Renal cortical epithelial cell (primary cell): Measurements from ENCODE around the gene ULK1. TPM values are rescaled to one million over a fixed set of nuclear protein-coding genes. Genes with fewer than 3 reads are reported as not detected.
A peak's percentile ranks its signal among the peaks of the same experiment; 100 is the strongest.

Source experiments
- DNase-seq: peaks from one replicate; pipeline ENCODE4 v3.0.0-alpha.2; 2011; ENCODE audit warnings: low read depth
- total RNA-seq: library from RNA; depleted of rRNA; stranded (reverse); fragments of >200 nt; gene quantifications from 2 replicates; pipeline ENCODE4 v1.2.3, GENCODE V29; 2014

ULK1 gene
- total RNA-seq, 1 donor from 2014 or later: 39.0 TPM

DNA sequence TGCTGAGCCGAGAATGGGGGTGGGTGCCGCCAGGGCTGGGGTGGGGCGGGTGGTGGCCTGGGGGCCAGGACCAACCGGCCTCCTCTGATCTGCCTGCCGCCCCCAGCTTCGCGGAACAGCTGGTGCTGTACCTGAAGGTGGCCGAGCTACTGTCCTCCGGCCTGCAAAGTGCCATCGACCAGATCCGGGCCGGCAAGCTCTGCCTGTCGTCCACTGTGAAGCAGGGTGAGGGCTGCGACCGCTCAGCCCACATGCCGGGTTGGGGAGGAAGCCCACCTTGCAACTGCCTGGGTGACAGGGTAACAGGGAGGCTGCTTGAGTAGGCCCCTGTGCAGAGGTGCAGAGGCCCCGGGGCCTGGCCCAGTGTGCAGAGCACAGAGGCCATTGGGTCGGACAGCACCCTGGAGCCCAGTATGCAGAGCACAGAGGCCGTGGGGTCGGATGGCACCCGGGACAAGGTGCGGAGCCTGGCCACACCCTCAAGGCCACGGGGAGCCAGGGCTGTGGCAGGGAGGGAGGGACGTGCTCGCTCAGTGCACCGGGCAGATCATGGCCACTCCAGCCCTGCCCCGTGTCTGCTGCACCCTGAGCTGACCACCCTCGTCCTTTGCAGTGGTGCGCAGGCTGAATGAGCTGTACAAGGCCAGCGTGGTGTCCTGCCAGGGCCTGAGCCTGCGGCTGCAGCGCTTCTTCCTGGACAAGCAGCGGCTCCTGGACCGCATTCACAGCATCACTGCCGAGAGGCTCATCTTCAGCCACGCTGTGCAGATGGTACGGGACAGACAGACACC lies 25.1 kb downstream of the ULK1 start:
- DNase-seq: no peak

DNA sequence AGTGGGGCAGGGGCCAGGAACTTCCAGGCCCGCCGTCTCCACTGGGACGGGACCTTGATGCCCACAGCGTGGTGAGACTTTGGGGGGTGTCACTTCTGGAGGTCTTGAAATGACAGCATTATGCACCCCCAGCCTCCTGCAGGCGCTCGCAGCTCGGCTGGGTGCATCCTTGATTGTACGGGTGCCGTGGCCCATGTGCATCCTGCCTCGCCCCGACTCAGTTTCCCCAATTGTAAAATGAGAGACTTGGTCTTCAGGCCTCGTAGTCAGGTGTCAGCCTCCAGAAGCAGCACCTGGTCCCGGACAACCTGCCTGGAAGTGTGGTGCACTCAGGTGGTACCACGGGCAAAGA lies 25.7 kb downstream of the ULK1 start:
- DNase-seq: no peak

DNA sequence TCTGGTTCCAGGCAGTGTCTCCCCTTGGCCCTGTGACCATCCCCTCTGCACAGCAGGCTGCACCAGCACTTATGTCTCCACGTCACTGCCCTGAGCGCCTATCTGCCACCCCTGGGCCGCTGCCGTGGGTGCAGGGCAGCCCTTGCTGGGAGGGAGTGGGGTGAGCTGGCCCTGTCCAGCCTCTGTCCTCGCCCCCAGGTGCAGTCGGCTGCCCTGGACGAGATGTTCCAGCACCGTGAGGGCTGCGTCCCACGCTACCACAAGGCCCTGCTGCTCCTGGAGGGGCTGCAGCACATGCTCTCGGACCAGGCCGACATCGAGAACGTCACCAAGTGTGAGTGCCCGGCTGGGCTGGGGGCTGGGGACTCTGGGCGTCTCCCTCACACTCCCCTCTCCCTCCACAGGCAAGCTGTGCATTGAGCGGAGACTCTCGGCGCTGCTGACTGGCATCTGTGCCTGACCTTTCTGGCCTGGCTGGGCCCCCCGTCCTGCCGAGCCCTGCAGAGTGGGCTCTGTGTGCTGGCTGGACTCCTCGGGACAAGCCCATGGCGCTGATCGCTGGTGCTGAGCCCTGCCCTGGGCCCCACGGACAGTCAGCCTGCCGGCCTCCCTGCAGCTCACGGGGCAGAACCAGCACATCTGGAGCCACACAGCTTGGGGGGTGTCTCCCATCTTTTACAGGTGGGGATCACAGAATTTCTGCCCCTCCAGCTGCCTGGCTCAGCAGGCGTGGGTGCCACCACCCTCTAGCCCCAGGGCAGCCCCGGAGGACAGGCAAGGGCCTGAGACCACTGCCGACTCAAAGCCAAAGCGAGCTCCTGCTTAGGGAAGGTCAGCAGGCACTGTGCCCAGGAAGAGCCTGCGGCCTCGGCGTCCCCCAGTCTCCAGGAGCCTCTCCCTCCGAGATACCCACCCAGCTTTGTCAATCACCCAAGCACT lies 26.7 kb downstream of the ULK1 start:
- DNase-seq: no peak

DNA sequence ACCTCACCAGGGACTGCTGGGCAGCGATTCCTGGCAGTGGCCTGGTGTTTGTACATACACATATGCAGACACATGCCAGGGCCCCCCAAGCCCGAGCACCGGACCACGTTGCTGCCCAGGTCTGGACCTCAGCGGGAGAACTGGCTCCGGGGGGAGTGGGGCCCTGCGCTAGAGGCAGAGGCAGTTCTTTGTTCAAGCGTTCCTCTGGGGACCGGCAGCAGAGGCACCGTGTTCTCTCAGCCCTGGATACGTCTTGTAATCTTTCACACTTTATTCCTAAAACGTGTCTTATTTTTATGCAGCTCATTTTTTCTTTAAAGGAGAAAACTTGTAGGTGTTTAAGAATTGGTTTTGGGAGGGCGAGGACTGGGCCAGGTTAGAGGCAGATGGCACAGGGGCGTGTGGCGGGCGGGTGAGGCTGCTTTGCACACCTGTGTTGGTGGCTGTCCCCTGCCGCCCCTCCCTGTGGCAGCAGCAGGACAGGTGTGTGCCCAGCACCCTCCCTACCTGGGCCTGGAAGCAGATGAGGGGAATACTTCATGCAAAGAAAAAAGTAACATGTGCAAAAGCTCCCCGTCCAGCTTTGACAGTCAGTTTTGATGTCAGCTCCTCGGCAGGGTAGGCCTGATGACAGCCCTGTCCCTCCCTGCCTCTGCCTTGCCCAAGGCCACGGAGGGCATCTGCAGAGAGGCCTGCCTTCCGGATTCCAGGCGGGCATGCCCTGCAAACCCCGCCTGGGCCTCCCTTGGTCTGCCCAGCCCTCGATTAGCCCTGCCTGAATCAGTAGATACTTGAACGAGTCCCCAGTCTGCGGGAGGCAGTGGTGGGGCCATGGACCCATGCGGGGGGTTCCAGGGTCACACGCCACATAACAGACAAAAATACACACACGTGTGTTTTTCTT lies 27.7 kb downstream of the ULK1 start:
- DNase-seq: no peak

DNA sequence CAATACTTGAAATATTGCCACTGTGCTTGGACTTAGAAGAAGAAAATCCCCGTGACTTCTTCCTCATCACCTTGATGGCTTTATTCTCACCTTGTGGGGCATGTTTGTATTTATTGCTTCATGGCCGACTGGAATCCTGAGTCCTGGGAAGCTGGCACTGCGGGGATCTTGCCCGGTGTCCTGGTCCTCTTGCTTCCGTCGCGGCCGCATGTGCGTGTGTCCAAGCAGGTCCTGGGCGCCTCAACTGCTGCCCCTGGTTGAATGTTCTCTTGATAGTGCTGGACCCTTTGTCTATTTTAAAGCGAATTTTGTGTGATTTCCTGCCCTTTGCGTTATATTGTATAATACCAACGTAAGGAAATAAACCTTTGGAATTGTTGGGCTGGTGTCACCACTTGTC lies 28.4 kb downstream of the ULK1 start:
- no peak for DNase-seq

DNA sequence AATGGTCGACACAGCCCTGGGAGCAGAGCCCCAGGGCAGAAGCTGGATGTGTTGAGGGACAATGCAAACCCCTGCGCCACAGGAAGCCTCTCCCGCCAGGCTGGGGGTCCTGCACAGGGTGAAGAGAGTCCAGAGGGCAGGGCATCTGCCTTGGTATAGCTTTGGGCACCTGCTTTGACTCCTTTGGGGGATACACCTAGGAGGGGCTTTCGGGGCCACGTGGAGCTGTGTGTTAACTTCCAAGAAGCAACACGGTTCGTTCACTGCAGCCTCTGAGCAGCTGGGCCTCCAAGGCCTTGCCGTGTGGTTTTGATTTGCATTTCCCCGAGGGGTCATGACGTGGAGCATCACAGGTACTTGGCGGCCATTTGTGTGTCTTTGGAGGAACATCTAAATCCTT lies 28.8 kb downstream of the ULK1 start:
- no peak for DNase-seq

DNA sequence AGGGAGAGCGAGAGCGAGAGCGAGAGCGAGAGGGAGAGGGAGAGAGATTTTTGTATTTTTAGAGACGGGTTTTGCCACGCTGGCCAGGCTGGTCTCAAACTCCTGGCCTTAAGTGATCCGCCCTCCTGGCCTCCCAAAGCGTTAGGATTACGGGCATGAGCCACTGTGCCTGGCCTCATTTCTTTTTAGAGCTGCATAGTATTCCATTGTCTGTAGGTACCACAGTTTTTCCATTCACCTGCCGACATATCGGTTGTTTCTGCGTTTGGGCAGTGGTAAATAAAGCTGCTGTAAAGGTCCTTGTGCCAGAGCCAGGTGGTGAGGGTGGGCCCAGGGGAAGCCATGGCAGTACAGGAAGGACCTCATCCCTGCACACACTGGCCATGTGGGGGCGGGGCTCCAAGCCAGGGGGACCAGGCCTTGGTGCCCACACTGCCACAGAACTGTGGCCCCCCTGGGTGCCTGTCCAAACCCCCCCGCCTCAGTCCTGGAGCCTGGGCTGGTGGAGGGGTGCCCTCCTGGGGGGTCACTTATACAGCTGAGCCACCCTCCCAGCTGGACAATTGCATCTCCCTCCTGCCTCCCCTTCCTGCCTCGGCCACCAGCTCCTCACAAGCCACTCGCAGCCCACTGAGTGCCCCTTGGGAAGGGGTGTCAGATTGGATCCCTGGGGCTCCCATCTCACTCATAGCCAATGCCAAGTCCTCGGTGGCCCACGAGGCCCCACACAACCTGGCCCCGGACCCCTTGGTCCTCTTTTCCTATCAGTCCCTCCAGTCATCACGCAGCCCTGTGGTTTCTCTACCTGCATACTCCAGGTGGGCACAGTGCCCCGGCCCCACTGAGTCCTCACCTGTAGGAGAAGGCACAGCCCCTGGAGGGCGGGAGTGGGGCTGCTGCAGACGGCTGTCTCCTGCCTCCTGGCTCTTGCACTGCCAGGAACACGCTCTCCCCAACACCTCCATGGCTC lies 33.0 kb downstream of the ULK1 start:
- no peak for DNase-seq

DNA sequence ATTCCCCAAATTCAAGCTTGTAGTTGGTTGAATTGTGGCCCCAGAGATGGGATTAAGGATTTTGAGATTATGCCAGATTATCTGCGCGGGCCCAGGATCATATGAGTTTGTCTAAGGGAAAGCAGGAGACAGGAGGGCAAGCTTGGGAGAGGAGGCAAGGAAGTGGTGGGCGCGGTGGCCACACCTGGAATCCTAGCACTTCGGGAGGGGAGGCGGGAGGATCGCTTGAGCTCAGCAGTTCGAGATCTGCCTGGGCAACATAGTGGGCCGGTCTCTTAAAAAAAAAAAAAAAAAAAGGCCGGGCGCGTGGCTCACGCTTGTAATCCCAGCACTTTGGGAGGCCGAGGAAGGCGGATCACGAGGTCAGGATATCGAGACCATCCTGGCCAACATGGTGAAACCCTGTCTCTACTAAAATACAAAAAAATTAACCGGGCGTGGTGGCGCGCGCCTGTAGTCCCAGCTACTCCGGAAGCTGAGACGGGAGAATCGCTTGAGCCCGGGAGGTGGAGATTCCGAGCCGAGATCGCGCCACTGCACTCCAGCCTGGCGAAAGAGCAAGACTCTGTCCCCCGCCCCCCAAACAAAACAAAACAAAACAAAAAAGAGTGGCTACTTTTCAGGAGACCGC lies 33.8 kb downstream of the ULK1 start:
- DNase-seq: no peak

DNA sequence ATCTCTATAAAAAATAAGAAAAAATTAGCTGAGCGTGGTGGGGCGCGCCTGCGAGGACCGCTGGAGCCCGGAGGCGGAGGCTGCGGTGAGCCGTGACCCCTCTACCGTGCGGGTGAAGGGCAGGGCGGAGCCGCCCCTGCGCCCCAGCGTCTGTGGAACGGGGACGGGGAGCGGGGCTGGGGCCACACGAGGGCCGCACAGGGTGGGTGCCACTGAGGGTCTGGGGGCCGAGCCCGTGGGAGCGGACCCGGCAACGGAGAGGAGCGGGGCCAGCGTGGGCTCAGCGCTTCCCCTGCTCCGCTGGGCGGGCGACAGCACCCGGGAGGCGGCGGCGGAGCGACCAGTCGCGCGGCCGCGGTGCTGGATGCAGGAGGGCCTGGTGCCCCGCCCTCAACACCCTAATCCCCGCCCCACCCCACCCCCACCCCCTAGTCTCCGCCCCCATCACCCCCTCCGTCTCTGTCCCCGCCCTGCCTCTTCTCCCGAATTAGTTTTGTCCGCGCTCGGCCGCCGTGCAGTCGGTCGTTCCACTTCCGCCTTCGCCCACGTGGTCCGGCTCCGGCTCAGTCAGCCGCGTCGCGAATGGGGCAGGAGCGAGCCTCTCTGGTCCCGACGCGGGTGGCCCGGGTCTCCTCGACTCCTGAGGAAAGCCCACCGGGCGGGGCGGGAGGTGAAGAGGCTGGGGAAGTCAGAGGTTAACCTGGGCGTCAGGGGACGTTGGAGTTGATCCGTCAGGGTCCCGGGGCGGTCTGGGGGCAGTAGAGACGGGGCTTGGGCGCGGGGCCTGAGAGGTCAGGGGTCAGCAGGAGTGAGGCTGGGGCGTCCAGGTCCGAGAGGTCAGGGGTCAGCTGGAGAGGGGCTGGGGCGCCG lies 34.5 kb downstream of the ULK1 start, which contains the start of gene PUS1:
TSS of gene PUS1 (plus strand) at position 566 of the 870 bp plus-strand sequence. CDS start 447 bp downstream, outside the sequence.
- peak; percentile 76 for DNase-seq

DNA sequence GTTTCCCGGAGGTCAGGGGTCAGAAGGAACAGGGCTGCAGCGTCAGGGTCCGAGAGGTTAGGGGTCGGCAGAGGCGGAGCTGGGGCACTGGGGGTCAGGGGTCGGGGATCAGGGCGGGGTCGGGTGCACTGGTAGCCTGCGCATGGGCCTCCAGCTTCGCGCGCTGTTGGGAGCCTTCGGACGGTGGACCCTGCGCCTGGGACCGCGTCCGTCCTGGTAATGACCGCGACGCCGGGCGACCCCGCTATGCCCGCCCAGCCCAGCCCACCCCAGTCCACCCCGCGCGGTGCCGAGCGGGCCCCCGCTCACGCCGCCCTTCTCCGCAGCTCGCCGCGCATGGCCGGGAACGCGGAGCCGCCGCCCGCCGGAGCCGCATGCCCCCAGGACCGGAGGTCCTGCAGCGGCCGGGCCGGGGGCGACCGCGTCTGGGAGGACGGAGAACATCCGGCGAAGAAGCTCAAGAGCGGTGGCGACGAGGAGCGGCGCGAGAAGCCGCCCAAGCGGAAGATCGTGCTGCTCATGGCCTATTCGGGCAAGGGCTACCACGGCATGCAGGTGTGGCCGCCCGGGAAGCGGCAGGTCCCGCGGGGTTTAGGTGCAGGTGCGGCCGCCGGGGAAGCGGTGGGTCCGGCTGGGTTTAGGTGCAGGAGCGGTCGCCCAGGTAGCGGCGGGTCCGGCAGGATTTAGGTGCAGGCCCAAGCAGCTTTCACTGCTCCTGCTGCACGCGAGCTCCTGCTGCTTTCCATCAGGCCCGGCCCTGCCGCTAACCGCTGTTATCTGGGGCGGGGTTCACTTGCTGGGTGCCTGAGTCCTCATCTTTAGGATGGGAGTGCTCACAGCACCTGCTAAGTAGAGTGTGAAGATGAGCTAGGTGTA lies 35.4 kb downstream of the ULK1 start:
- DNase-seq: no peak

DNA sequence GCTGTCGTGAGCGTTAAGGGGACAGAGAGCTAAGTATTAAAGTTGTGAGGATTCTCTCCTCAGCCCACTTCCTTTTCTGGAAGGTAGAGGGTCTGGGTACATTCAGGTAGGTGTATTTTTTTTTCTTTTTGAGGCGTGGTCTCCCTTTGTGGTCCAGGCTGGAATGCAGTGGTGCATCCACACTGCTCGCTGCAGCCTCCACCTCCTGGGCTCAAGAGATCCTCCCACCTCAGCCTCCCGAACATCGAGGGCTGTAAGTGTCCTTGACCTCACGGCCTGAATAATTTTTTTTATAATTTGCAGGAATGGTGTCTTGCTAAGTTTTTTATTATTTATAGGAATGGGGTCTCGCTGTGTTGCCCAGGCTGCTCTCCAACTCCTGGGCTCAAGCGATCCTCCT lies 36.1 kb downstream of the ULK1 start:
- DNase-seq: no peak

DNA sequence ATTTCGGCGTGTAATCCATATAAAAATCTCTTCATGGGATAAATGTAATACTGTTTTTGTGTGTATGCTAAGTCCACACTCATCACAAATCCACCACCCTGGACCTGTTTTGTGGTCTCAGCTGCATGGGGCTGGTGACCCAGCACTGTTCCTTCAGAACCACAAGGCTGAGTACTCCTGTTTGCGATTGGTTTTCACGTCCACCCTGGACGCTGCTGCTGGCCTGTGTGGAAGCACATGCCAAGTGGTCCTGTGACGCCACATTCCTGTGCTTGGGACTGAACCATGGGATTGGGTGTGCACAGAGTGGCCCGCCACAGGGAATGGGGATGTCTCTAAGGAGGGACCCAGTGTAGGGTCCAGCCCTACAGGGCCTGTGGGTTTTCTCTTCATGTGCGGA lies 39.0 kb downstream of the ULK1 start:
- DNase-seq: no peak

DNA sequence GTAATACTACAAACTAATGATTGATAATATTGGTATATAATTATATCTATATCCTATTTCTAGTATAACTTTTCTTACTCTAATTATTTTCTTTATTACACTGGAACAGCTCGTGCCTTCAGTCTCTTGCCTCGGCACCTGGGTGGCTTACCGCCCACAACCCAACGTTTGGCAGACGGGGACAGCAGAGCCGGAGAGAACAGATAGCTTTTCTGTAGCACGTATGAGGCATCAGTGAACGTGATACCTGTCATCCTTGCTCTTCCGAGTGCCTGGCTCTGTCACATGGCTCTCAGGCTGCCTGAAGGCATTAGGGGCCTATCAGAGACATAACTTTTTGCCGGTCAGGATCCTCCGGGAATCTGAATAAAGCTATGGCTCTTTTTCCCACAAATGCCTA lies 40.1 kb downstream of the ULK1 start:
- DNase-seq: no peak

DNA sequence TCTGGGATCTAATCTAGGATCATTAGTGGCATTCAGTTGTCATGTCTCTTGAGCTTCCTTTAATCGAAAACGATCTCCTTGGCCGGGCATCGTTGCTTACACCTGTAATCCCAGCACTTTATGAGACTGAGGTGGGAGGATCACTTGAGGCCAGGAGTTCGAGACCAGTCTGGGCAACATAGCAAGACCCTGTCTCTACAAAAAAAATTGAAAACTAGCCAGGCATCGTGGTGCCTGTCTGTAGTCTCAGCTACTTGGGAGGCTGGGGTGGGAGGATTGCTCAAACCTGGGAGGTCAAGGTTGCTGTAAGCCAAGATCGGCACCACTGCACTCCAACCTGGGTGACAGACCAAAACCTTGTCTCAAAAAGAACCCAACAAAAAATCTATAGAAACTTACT lies 43.7 kb downstream of the ULK1 start:
- no peak for DNase-seq

DNA sequence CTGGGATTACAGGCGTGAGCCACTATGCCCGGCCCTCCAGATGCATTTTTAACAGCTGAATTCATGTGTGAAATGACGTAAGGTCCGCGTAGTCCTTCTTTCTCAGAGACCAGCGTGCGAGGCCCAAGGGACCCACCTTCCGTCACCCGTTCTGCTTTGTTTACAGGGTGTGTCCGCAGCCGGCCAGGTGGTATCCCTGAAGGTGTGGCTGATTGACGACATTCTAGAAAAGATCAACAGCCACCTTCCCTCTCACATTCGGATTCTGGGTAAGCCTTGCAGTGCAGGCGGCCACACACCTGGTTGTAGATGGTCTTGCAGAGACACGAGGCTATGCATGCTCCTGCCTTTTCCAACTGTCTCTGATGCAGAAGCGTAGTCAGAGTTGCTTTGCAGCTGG lies 44.6 kb downstream of the ULK1 start:
- no peak for DNase-seq

DNA sequence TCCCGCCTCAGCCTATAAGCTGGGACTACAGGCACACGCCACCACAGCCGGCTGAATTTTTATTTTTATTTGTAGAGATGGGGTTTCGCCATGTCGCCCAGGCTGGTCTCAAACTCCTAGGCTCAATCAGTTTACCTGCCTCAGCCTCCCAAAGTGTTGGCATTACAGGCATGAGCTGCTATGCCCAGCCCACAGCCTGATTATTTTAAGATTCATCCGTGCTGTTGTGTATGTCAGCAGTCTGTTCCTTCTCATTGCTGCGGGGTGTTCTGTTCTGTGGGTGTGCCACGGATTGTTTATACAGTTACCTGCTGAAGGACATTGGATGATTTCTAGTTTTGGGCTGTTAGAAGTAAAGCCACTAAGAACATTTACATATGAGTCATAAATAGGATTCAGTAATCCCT lies 45.7 kb downstream of the ULK1 start:
- peak; percentile 78 for DNase-seq

DNA sequence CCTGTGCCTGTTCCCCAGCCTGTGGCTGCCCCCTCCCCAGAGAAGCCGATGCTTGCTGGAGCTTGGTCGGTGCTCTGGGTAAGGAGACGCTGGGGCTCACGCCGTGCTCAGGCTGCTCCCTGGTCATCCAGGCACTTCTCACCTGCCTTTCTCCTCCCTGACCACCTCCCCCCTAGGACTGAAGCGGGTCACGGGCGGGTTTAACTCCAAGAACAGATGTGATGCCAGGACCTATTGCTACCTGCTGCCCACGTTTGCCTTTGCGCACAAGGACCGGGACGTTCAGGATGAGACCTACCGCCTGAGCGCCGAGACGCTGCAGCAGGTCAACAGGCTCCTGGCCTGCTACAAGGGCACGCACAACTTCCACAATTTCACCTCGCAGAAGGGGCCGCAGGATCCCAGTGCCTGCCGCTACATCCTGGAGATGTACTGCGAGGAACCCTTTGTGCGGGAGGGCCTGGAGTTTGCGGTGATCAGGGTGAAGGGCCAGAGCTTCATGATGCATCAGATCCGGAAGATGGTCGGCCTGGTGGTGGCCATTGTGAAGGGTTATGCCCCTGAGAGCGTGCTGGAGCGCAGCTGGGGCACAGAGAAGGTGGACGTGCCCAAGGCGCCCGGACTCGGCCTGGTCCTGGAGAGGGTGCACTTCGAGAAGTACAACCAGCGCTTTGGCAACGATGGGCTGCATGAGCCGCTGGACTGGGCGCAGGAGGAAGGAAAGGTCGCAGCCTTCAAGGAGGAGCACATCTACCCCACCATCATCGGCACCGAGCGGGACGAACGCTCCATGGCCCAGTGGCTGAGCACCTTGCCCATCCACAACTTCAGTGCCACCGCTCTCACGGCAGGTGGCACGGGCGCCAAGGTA lies 46.9 kb downstream of the ULK1 start:
- DNase-seq: no peak
